ENCODE data around the gene ADH1C. TPM values are rescaled to one million over a fixed set of nuclear protein-coding genes. Genes with fewer than 3 reads are reported as not detected.
"Not testable (repeated sequence)": the region's sequence is repeated elsewhere in the genome, so short reads cannot be mapped to it uniquely, and the experiment has no call there.

ADH1C gene
- total and polyA plus RNA-seq, 2 experiments from 2014 or later = 4.4 to 13.7 TPM

DNA sequence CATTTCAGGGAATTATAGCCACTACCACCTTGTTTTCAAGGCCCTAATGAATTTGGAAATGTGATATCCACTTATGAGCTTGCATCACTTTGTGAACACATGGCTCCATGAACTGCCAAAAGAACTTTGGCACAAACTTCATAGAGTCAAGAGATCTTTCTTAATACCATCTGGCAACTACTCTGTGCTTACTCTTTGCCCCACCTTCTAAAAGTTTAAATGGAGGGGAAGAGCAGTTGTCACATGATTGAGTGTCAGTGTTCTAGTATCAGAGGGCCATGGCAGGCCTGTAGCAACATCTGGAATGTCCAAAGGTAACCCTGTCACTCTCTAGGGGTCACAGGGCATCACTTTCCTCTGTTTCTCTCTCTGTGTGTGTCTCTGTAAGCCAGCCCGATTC lies 28.8 kb downstream of the ADH1C start:
- Histone ChIP-seq H3K9me3 (ENCODE audit: low read depth) (no peaks in the 10 kb centered on the region), H3K4me1 (ENCODE audit: insufficient read depth) (no peaks in the 10 kb centered on the region), H3K36me3 (replicated peaks; ENCODE audit: insufficient read depth, low read depth) (no peaks in the 10 kb centered on the region), H3K27me3 (no peaks in the 10 kb centered on the region), H4K20me1 (ENCODE audit: insufficient read depth, poor library complexity, severe bottlenecking) (no peaks in the 10 kb centered on the region), H2AFZ (no peak overlapping the region), H3K9me2 (replicated peaks; ENCODE audit: insufficient read depth) (no peaks in the 10 kb centered on the region), H3K4me2 (no peak overlapping the region), H3K27ac (no peak overlapping the region), H3K79me2 (no peaks in the 10 kb centered on the region), H3K4me3 (no peak overlapping the region)
- WGBS (ENCODE audit: low lambda C conversion rate, missing lambda C conversion rate) = 95% methylated on average over 1 of the region's 1 CpG
- DNase-seq (ENCODE audit: low spot score) = no peak
- TF ChIP-seq EZH2 (IDR thresholded peaks at IDR 0.05; ENCODE audit: borderline replicate concordance) (no peak), EZH2phosphoT487 (IDR thresholded peaks at IDR 0.05; ENCODE audit: low read depth, severe bottlenecking, unreplicated experiment) (no peak)
- TF ChIP-seq, protein P1, sequence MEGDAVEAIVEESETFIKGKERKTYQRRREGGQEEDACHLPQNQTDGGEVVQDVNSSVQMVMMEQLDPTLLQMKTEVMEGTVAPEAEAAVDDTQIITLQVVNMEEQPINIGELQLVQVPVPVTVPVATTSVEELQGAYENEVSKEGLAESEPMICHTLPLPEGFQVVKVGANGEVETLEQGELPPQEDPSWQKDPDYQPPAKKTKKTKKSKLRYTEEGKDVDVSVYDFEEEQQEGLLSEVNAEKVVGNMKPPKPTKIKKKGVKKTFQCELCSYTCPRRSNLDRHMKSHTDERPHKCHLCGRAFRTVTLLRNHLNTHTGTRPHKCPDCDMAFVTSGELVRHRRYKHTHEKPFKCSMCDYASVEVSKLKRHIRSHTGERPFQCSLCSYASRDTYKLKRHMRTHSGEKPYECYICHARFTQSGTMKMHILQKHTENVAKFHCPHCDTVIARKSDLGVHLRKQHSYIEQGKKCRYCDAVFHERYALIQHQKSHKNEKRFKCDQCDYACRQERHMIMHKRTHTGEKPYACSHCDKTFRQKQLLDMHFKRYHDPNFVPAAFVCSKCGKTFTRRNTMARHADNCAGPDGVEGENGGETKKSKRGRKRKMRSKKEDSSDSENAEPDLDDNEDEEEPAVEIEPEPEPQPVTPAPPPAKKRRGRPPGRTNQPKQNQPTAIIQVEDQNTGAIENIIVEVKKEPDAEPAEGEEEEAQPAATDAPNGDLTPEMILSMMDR (IDR thresholded peaks at IDR 0.05; ENCODE audit: poor library complexity) = no peak

DNA sequence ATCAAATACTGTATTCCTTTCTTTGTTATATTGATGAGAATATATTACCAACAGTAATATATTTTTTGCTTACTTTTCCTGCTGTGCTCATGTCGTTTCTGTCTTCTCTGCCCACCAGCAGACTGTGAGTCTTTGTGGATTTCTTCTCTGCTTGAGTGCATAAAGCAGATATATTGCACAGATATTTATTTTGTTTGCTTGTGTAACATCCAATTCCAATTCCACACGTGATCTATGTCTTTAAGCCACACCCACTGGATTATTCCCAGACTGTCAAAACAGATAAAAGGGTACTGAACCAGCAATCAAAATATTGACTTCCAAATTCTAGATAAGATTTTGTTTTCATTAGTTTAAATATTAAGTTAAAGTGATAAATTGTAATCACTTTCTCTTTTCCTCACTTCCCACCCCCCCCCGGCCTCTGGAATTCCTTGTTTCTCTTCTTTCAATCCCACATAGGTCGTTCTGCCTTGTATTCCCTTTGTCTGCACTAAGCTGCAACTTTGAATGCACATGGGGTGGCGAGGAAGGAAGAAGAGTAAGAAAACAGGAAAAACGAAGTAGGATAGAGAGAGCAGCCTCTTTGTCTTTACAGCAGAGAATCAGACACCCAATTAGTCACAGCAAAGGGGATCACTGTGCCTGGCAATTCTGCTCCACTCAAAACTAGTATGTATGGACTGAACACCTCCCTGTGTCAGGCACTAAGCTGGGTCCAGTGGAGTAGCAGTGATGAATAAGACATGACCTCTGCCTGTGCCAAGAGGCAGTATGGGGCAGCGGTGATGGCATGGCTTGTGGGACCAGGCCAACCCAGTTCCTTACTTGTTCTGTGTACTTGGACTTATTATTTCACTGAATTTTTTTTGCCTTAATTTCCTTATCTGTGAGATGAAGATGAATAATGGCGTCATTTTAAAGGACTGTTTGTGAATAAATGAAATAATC lies 31.0 kb downstream of the ADH1C start, which contains the start of gene ADH1B:
TSS of gene ADH1B (minus strand) at position 161 of the 951 bp plus-strand sequence. CDS start at position 91, 70 bp downstream.
- H3K27me3 ChIP-seq = no peaks in the 10 kb centered on the region
- 47% methylated on average over 8 of the region's 8 CpGs for WGBS (ENCODE audit: low lambda C conversion rate, missing lambda C conversion rate)
- no peak within 1 kb of the TSS for H3K27ac ChIP-seq
- no peaks in the 10 kb centered on the region for H3K4me1 ChIP-seq (ENCODE audit: insufficient read depth)
- no peak for TF ChIP-seq EZH2 (IDR thresholded peaks at IDR 0.05; ENCODE audit: borderline replicate concordance)
- H3K4me3 ChIP-seq = no peak within 1 kb of the TSS
- no peaks in the 10 kb centered on the region for H3K36me3 ChIP-seq (replicated peaks; ENCODE audit: insufficient read depth, low read depth)
- peak within 1 kb of the TSS; percentile 17 for H2AFZ ChIP-seq
- no peaks in the 10 kb centered on the region for H3K79me2 ChIP-seq
- no peaks in the 10 kb centered on the region for H4K20me1 ChIP-seq (ENCODE audit: insufficient read depth, poor library complexity, severe bottlenecking)
- no peak within 1 kb of the TSS for H3K4me2 ChIP-seq
- H3K9me3 ChIP-seq (ENCODE audit: low read depth) = no peaks in the 10 kb centered on the region
- no peak for DNase-seq (ENCODE audit: low spot score)
- H3K9me2 ChIP-seq (replicated peaks; ENCODE audit: insufficient read depth) = no peaks in the 10 kb centered on the region

DNA sequence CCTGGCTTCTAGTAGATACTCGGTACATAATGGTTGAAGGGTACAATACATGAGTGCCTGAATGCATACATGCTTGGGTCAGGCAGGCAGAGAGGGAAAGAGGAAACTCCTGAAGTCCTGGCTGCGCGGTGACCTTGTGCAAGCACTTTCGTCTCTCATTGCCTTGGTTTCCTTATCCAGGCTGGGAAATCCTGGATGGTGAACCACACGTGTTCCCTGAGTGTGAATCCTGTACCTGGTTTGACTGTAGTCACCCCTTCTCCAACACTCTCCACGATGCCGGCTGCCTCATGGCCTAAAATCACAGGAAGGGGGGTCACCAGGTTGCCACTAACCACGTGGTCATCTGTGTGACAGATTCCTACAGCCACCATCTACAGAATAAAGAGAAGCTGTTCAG lies 34.7 kb downstream of the ADH1C start:
- not testable (repeated sequence) for H4K20me1 ChIP-seq (ENCODE audit: insufficient read depth, poor library complexity, severe bottlenecking); H3K27ac ChIP-seq; H2AFZ ChIP-seq; H3K4me2 ChIP-seq; H3K27me3 ChIP-seq; H3K79me2 ChIP-seq; H3K9me2 ChIP-seq (replicated peaks; ENCODE audit: insufficient read depth); H3K4me3 ChIP-seq; H3K4me1 ChIP-seq (ENCODE audit: insufficient read depth); DNase-seq (ENCODE audit: low spot score); H3K9me3 ChIP-seq (ENCODE audit: low read depth); H3K36me3 ChIP-seq (replicated peaks; ENCODE audit: insufficient read depth, low read depth)
- 93% methylated on average over 8 of the region's 8 CpGs for WGBS (ENCODE audit: low lambda C conversion rate, missing lambda C conversion rate)

DNA sequence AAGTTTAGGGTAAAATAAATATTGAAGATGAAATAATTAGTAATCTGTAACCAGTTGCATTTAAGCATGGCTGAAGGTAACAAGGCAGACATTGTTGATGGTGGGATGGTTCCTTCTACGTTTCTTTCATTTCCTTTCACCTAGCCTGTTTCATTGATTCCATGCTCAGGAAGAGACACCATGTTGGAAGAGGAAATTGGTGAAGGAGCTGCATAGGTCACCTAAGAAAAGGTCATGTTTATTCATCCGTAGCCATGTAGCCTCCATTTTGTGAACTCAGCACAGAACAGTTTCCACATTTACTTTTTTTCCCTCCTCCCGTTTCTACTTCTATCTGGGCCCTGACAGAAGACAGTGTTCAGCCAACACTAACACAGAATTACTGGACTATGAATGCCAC lies 35.2 kb downstream of the ADH1C start:
- Histone ChIP-seq H3K4me2 (no peak overlapping the region), H3K4me3 (no peak overlapping the region), H3K27me3 (no peaks in the 10 kb centered on the region), H3K36me3 (replicated peaks; ENCODE audit: insufficient read depth, low read depth) (no peaks in the 10 kb centered on the region), H3K9me2 (replicated peaks; ENCODE audit: insufficient read depth) (no peaks in the 10 kb centered on the region), H3K4me1 (ENCODE audit: insufficient read depth) (no peaks in the 10 kb centered on the region), H4K20me1 (ENCODE audit: insufficient read depth, poor library complexity, severe bottlenecking) (no peaks in the 10 kb centered on the region), H3K9me3 (ENCODE audit: low read depth) (no peaks in the 10 kb centered on the region), H3K79me2 (no peaks in the 10 kb centered on the region), H3K27ac (no peak overlapping the region), H2AFZ (no peak overlapping the region)
- 97% methylated on average over 3 of the region's 3 CpGs for WGBS (ENCODE audit: low lambda C conversion rate, missing lambda C conversion rate)
- TF ChIP-seq EZH2 (IDR thresholded peaks at IDR 0.05; ENCODE audit: borderline replicate concordance) (no peak), EZH2phosphoT487 (IDR thresholded peaks at IDR 0.05; ENCODE audit: low read depth, severe bottlenecking, unreplicated experiment) (no peak)
- TF ChIP-seq, protein P1 (IDR thresholded peaks at IDR 0.05; ENCODE audit: poor library complexity) = no peak
- no peak for DNase-seq (ENCODE audit: low spot score)
